Skeletal muscle tissue (tissue), 4 donors: ENCODE results near the gene CISTR. TPM values are rescaled to one million over a fixed set of nuclear protein-coding genes. Genes with fewer than 3 reads are reported as not detected.

Source experiments
- H3K27ac ChIP-seq: one replicate; pipeline ENCODE4 v1.7.0; 2013; ENCODE audit warnings: mild to moderate bottlenecking, low read depth, low read length, inconsistent platforms
- H3K27me3 ChIP-seq, 3 donors: one replicate each; pipeline ENCODE4 v1.7.0; 2013; ENCODE audit warnings: low read length in 3 of 3; ENCODE audit not compliant: control insufficient read depth in 3 of 3, insufficient read depth in 3 of 3
- H3K36me3 ChIP-seq, 3 donors: one replicate each; pipeline ENCODE4 v1.7.0; 2013; ENCODE audit warnings: low read length in 3 of 3; ENCODE audit not compliant: control insufficient read depth in 3 of 3, insufficient read depth in 3 of 3
- H3K4me1 ChIP-seq, 3 donors: one replicate each; pipeline ENCODE4 v1.7.0; 2013; ENCODE audit warnings: low read length in 3 of 3, mild to moderate bottlenecking in 3 of 3; ENCODE audit not compliant: control insufficient read depth in 3 of 3, insufficient read depth in 3 of 3
- H3K4me3 ChIP-seq, 3 donors: one replicate each; pipeline ENCODE4 v1.7.0; 2013; ENCODE audit warnings: low read length in 3 of 3
- H3K9ac ChIP-seq, 3 donors: one replicate each; pipeline ENCODE4 v1.7.0; 2013; ENCODE audit warnings: low read length in 3 of 3, mild to moderate bottlenecking in 3 of 3, moderate library complexity in 2 of 3, low read depth in 1 of 3
- H3K9me3 ChIP-seq, 3 donors: one replicate each; pipeline ENCODE4 v1.7.0; 2013; ENCODE audit warnings: low read length in 3 of 3; ENCODE audit not compliant: control insufficient read depth in 3 of 3
- total RNA-seq: library from RNA; depleted of rRNA; stranded (reverse); fragments of >200 nt; gene quantifications from one replicate; pipeline ENCODE4 v1.2.3, GENCODE V29; 2014
- donor health status: Osteomylitis.

The CISTR gene
- total RNA-seq, 1 donor from 2014 or later, result not detected

DNA sequence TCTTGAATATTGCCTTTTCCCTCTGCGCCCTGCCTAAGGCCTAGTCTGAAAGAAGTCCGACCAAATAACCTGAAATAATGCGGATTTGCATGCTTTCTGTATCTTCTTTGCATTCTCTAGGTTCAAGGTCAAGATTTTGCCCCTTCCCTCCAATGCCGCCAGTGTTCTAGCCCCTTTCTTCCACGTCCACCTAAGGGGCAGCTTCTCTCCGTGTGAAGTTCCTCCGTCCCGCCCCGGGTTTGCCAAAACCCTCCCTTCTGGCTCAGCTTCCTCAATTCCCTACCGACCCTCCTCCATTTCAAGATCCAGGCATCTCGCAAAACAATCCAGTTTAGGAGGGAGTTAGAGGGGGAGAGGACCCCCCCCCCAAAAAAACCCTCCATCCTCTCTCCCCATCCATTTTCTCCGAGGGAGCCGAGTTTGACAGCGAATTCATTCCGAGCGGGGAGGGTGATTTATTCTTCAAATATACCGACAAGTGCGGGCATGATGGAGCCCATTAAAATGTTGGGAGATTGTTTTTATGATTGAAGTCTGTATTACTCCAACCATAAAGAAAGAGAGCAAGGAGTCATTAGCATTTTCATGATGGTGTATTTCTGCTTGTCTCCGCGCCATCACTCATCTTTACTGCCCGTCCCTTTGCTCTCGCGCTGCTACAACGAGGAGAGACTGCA, 55.0 kb downstream of the CISTR start:
- no peak overlapping the region for H3K27ac ChIP-seq
- H3K36me3 ChIP-seq, result no peaks in the 10 kb centered on the region
- peaks cover 45 to 58% (median 53%) of the 10 kb centered on the region in 3 donors for H3K27me3 ChIP-seq
- H3K9ac ChIP-seq, result no peak overlapping the region
- peak overlapping the region in 1 of 3 donors; percentile 13 for H3K4me3 ChIP-seq
- peaks cover 4 to 10% (median 7%) of the 10 kb centered on the region in 3 donors for H3K4me1 ChIP-seq
- no peaks in the 10 kb centered on the region for H3K9me3 ChIP-seq

Other genes with a start within 250 kb of the CISTR start
- gene NPFF, start 244.5 kb downstream of the CISTR start, total RNA-seq, result not detected
- 26.6 TPM for gene ATF7, start 125.6 kb downstream of the CISTR start, total RNA-seq
- gene ATP5MC2, start 75.9 kb downstream of the CISTR start, total RNA-seq, result 253 TPM
- 49.1 TPM for gene CALCOCO1, start 24.5 kb downstream of the CISTR start, total RNA-seq
- gene HOXC13, start 186.9 kb upstream of the CISTR start, total RNA-seq, result not detected
- gene HOXC12, start 202.9 kb upstream of the CISTR start, total RNA-seq, result not detected
- 0.52 TPM for gene HOXC11, start 221.1 kb upstream of the CISTR start, total RNA-seq
- gene HOTAIR, start 223.0 kb upstream of the CISTR start, total RNA-seq, result 2.1 TPM
- gene HOXC10, start 233.2 kb upstream of the CISTR start, total RNA-seq, result 3.7 TPM
- 4.2 TPM for gene HOXC9, start 248.2 kb upstream of the CISTR start, total RNA-seq